ENCODE data around the gene TERT.
"Not testable (repeated sequence)": the region's sequence is repeated elsewhere in the genome, so short reads cannot be mapped to it uniquely, and the experiment has no call there.

The TERT gene

DNA sequence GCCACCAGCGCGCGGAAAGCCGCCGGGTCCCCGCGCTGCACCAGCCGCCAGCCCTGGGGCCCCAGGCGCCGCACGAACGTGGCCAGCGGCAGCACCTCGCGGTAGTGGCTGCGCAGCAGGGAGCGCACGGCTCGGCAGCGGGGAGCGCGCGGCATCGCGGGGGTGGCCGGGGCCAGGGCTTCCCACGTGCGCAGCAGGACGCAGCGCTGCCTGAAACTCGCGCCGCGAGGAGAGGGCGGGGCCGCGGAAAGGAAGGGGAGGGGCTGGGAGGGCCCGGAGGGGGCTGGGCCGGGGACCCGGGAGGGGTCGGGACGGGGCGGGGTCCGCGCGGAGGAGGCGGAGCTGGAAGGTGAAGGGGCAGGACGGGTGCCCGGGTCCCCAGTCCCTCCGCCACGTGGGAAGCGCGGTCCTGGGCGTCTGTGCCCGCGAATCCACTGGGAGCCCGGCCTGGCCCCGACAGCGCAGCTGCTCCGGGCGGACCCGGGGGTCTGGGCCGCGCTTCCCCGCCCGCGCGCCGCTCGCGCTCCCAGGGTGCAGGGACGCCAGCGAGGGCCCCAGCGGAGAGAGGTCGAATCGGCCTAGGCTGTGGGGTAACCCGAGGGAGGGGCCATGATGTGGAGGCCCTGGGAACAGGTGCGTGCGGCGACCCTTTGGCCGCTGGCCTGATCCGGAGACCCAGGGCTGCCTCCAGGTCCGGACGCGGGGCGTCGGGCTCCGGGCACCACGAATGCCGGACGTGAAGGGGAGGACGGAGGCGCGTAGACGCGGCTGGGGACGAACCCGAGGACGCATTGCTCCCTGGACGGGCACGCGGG is at the start of gene TERT:
TERT (minus strand) TSS at position 234 of the 815 bp plus-strand sequence; CDS start at position 155, 79 bp downstream.
- peak; percentile 49 to 92 for DNase-seq (ENCODE audit: low spot score in 2 of 2)
- Histone ChIP-seq H3K4me3 (peak within 1 kb of the TSS; percentile 32), H3K9me3 (no peaks in the 10 kb centered on the region), H3K4me1 (peaks cover 5% of the 10 kb centered on the region), H3K27me3 (ENCODE audit: low read depth) (no peaks in the 10 kb centered on the region), H3K36me3 (replicated peaks) (peaks cover 5% of the 10 kb centered on the region; the same call in 1 of the 2 replicates)
- in situ Hi-C loops (cut with MboI; ENCODE audit: low sequenced_read_pairs) = no loop called here

DNA sequence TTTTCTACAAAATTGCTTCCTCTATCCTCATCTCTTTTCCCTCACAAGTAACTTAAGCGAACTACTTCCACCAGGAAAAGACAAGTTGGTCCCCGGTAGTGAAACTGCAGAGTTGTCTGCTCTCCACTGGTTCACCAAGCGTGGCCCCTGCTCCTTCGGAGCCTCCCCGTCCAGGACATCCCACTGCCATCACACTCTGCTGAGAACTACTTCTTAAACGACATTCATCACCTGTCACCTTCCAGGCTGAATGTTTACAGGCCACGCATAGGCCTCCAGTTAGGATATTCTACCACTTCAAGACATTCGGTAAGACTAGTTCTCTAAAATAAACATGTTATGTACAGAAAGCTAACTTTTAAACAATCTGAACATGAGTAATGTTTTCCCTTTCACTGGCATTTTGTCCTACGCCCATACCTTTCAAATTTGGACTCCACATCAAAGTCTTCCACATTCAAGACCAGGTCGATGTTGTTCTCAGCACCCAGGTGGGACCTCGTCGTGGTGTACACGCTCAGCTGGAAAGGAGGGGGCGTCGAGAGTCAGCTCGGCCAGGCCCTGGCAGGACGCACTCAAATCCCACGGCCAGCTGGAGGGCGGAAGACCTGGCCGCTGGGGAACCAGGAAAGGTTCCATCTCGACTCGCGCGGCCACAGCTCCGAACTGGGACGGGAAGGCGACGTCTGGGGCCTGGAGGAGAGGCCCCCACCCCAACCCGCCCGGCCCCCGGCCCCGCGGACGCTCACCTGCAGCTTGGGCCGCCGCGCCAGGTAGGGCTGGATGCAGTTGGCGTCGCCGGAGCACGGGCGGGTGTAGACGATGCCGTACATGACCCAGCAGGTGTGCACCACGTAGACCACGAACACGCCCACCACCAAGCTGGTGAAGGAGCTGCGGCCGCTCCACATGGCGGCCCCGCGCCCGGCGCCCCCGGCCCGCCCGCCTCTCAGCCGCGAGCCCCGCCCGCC is 49.3 kb upstream of the TERT start:
- Histone ChIP-seq H3K27me3 (ENCODE audit: low read depth) (no peaks in the 10 kb centered on the region), H3K36me3 (replicated peaks) (peaks cover 36% of the 10 kb centered on the region), H3K9me3 (no peaks in the 10 kb centered on the region), H3K4me1 (peaks cover 4% of the 10 kb centered on the region), H3K4me3 (peak overlapping the region; percentile 60)
- in situ Hi-C loops (cut with MboI; ENCODE audit: low sequenced_read_pairs) = no loop called here
- peak in 1 of 2 experiments; percentile 33 for DNase-seq (ENCODE audit: low spot score in 2 of 2)

DNA sequence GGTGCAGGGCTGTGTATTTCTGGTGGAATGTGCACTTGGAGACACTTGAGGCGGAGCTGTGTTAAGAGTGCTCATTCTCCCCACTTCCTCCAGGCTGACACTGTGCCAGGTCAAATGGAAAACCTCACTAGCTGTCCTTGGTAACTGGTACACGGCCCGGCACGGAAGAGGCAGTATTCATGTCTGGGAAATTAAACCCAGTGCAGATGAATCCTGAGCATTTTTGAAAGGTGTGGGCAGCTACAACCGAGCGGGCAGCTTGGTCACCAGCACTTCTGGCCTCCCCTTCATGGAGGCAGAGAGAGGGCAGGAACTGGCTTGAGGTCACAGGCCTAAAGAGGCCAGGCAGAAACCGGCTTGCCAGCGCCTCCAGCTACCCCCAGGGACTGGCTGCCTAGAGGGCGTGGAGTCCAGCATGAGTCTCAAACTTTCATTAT is 48.5 kb upstream of the TERT start:
- Histone ChIP-seq H3K9me3 (no peaks in the 10 kb centered on the region), H3K4me3 (peak overlapping the region; percentile 60; the same call in 1 of the 2 replicates), H3K36me3 (replicated peaks) (peaks cover 41% of the 10 kb centered on the region), H3K4me1 (peaks cover 4% of the 10 kb centered on the region), H3K27me3 (ENCODE audit: low read depth) (no peaks in the 10 kb centered on the region)
- in situ Hi-C loops (cut with MboI; ENCODE audit: low sequenced_read_pairs) = no loop called here
- no peak for DNase-seq (ENCODE audit: low spot score in 2 of 2)

DNA sequence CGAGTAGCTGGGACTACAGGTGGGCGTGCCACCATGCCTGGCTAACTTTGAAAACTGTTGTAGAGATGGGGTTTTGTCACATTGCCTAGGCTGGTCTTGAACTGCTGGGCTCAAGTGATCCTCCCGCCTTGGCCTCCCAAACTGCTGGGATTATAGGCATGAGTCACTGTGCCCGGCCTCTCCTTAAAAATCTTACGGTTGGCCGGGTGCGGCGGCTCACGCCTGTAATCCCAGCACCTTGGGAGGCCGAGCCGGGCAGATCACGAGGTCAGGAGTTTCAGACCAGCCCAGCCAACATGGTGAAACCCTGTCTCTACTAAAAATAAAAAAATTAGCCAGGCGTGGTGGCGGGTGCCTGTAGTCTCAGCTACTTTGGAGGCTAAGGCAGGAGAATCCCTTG is 47.8 kb upstream of the TERT start:
- H3K27me3 ChIP-seq (ENCODE audit: low read depth); DNase-seq (ENCODE audit: low spot score in 2 of 2); in situ Hi-C loops (cut with MboI; ENCODE audit: low sequenced_read_pairs); H3K9me3 ChIP-seq; H3K4me1 ChIP-seq; H3K4me3 ChIP-seq: not testable (repeated sequence)
- H3K36me3 ChIP-seq (replicated peaks) = peaks cover 47% of the 10 kb centered on the region

DNA sequence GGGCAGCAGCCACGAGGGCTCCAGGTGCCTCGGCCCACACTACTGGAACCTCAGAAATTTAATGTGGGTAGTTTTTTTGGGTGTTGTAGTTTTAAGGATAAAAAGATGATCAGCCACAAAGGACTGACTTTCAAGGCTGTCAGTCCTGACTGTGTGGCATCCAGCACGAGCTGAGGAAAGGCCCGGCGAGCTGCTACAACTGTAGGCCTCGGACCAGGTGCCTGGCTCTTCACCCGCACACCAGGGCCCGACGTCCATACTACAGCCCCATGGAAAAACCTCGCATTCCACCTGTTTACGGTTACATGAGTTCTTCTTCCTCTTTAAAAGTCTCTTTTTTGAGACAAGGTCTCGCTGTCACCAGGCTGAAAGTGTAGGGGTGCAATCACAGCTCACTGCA is 47.4 kb upstream of the TERT start:
- H3K27me3 ChIP-seq (ENCODE audit: low read depth) = no peaks in the 10 kb centered on the region
- peaks cover 4% of the 10 kb centered on the region for H3K4me1 ChIP-seq
- no peaks in the 10 kb centered on the region for H3K9me3 ChIP-seq
- no peak for DNase-seq (ENCODE audit: low spot score in 2 of 2)
- H3K4me3 ChIP-seq = no peak overlapping the region
- peaks cover 51% of the 10 kb centered on the region for H3K36me3 ChIP-seq (replicated peaks)
- in situ Hi-C loops (cut with MboI; ENCODE audit: low sequenced_read_pairs) = no loop called here

DNA sequence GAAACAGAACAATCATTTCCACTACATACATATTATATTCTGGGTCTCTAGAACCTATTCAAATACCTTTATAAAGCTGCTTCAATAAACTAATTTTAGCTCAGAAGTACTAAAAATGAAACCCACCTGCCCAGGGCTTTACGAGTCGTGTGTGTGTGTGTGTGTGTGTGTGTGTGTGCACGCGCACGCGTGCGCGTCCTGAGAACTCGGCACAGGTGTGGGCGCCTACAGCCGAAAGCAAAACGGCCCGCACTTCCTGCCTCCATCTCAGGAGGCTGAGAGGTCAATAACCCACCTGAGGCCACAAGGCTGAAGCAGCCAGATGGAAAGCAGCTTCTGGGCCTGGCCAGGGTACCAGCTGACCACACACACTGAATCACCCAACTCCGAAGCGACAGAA is 47.0 kb upstream of the TERT start:
- Histone ChIP-seq H3K36me3 (replicated peaks) (peaks cover 55% of the 10 kb centered on the region), H3K9me3 (no peaks in the 10 kb centered on the region), H3K27me3 (ENCODE audit: low read depth) (no peaks in the 10 kb centered on the region), H3K4me3 (no peak overlapping the region), H3K4me1 (peaks cover 4% of the 10 kb centered on the region)
- in situ Hi-C loops (cut with MboI; ENCODE audit: low sequenced_read_pairs) = no loop called here
- no peak for DNase-seq (ENCODE audit: low spot score in 2 of 2)

DNA sequence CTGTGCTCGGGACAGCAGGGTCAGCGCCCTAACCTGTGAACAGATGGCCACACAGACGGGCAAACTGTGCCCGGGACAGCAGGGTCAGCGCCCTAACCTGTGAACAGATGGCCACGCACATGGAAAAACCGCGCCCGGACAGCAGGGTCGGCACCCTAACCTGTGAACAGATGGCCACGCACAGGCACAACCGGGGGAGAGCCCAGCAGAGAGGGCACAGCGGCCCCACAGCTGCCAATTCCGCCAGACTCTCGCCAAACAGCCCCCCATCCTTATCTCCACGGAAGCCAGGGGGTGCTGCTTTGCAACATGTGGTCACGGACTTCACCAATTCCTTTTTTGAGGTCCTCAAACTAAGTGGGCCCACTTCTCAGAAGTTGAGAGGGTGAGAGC is 44.9 kb upstream of the TERT start:
- DNase-seq (ENCODE audit: low spot score in 2 of 2); H3K9me3 ChIP-seq; in situ Hi-C loops (cut with MboI; ENCODE audit: low sequenced_read_pairs); H3K27me3 ChIP-seq (ENCODE audit: low read depth); H3K4me1 ChIP-seq; H3K4me3 ChIP-seq: not testable (repeated sequence)
- H3K36me3 ChIP-seq (replicated peaks) = peaks cover 76% of the 10 kb centered on the region

DNA sequence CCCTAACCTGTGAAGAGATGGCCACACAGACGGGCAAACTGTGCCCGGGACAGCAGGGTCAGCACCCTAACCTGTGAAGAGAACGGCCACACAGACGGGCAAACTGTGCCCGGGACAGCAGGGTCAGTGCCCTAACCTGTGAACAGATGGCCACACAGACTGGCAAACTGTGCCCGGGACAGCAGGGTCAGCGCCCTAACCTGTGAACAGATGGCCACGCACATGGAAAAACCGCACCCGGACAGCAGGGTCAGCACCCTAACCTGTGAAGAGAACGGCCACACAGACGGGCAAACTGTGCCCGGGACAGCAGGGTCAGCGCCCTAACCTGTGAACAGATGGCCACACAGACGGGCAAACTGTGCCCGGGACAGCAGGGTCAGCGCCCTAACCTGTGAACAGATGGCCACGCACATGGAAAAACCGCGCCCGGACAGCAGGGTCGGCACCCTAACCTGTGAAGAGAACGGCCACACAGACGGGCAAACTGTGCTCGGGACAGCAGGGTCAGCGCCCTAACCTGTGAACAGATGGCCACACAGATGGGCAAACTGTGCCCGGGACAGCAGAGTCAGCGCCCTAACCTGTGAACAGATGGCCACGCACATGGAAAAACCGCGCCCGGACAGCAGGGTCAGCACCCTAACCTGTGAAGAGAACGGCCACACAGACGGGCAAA is 44.4 kb upstream of the TERT start:
- H3K9me3 ChIP-seq; H3K4me3 ChIP-seq; H3K27me3 ChIP-seq (ENCODE audit: low read depth); DNase-seq (ENCODE audit: low spot score in 2 of 2); in situ Hi-C loops (cut with MboI; ENCODE audit: low sequenced_read_pairs); H3K4me1 ChIP-seq: not testable (repeated sequence)
- peaks cover 81% of the 10 kb centered on the region for H3K36me3 ChIP-seq (replicated peaks)

DNA sequence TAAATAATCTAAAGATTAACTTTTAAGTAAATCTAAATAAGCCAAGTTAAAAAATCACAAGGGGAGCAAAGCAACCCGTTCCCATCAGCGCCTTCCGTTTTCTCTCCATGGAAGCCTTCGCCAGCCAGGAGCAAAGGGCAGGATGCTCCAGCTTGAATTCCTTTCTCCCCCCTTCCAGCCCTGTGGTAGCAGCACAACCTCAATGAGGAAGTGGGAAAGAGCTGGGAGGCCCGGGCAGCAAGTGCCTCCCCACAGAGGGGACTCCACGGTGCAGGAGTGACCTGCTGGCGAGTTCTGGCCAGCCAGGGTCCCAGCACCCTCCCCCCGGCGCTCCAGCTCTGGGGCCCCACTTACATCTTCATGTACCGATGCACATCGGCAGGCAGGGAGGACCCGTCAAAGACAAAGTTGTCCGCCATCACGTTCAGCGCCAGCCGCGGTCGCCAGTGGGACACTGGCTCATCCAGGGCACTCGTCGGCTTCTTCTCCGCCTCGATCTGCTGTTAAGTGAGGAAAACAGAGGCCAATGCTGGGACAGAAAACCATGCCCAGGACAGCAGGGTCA is 43.7 kb upstream of the TERT start:
- in situ Hi-C loops (cut with MboI; ENCODE audit: low sequenced_read_pairs) = no loop called here
- Histone ChIP-seq H3K27me3 (ENCODE audit: low read depth) (no peaks in the 10 kb centered on the region), H3K4me1 (no peaks in the 10 kb centered on the region; the same call in 1 of the 2 replicates), H3K9me3 (no peaks in the 10 kb centered on the region), H3K4me3 (no peak overlapping the region), H3K36me3 (replicated peaks) (peaks cover 87% of the 10 kb centered on the region)
- DNase-seq (ENCODE audit: low spot score in 2 of 2) = no peak

DNA sequence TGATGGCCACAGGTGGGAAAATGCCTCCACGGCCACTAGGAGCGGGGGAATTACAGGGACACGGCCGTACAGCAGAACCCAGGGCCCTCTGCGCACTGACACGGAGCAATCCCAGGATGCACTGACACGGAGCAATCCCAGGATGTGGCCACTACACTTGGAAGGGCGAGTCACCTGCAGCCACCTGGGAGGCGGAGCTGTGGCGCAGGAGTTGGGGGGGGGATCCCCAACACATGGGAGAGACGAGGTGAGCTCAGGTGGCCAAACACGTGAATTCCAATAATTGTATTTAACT is 43.3 kb upstream of the TERT start:
- no peaks in the 10 kb centered on the region for H3K4me1 ChIP-seq
- peaks cover 84% of the 10 kb centered on the region for H3K36me3 ChIP-seq (replicated peaks)
- in situ Hi-C loops (cut with MboI; ENCODE audit: low sequenced_read_pairs) = no loop called here
- H3K27me3 ChIP-seq (ENCODE audit: low read depth) = no peaks in the 10 kb centered on the region
- no peak for DNase-seq (ENCODE audit: low spot score in 2 of 2)
- H3K9me3 ChIP-seq = no peaks in the 10 kb centered on the region
- no peak overlapping the region for H3K4me3 ChIP-seq

DNA sequence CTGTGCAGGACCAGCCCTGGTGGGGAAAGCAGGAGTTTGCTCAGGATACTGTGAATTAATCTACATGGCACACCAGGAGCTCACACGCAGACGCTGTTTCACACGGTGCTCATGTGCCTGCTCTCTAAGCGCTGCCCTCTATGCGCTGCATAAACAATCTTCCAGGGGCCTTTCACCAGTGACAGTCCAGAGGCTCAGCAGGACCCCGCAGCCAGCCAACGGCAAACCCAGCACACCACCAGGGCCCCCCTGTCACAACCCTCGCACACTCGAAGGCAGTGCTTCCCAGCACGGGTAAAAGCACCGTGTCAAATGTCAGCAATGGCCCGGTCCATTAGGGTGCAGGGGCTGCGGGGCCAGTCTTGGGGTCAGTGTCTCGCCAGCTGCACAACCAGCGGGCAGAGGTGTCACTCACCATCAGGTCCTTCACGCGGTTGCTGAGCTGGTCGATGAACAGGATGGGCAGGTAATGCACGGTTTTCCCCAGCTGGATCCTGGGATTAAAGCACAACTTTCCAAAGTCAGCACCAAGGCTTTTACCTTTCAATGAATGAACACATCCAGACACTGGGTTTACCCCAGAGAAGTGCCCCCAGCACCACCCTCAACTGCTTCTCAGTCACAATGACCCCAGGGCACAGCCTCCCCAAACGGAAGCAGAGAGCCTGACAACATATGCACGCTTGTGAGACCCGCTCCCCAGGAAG is 42.8 kb upstream of the TERT start:
- in situ Hi-C loops (cut with MboI; ENCODE audit: low sequenced_read_pairs) = no loop called here
- no peaks in the 10 kb centered on the region for H3K4me1 ChIP-seq
- no peak overlapping the region for H3K4me3 ChIP-seq
- H3K9me3 ChIP-seq = no peaks in the 10 kb centered on the region
- peaks cover 79% of the 10 kb centered on the region for H3K36me3 ChIP-seq (replicated peaks)
- DNase-seq (ENCODE audit: low spot score in 2 of 2) = no peak
- H3K27me3 ChIP-seq (ENCODE audit: low read depth) = no peaks in the 10 kb centered on the region

DNA sequence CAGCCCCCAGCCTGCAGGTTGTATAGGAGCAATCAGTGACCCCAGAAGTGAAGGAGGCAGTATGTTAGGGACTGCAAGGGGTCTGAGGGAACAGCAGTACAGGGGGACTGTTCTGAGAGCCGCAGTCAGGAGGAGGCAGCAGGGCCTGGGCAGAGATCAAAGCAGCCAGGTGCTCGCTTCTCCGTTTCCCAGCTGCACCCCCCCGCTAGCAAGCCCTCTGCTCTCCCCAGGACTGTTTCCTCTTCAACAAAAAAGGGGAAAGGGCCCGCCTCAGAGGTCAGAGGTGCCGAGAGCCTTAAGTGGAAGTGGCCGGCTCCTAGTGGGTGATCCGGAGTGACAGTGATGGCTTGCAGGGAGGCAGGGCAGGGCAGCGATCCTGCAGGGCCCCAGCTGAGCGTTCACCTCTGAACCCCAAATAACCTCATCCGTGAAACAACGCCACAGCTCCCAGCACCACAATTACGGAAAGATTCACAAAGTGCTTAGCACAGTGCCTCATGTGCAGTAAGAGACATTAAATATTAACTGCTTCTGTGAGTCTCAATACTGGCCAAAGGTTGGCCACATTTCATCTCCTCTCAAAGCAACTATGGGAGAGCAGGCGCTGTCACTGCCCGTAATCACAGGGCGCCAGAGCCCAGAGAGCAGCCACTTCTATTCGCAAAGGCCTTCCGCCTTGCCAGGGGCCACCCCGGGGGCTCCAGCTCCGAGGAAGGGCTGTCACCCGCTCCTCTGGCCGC is 42.1 kb upstream of the TERT start:
- H3K27me3 ChIP-seq (ENCODE audit: low read depth) = no peaks in the 10 kb centered on the region
- H3K4me1 ChIP-seq = no peaks in the 10 kb centered on the region
- H3K36me3 ChIP-seq (replicated peaks) = peaks cover 79% of the 10 kb centered on the region
- H3K9me3 ChIP-seq = no peaks in the 10 kb centered on the region
- H3K4me3 ChIP-seq = no peak overlapping the region
- no peak for DNase-seq (ENCODE audit: low spot score in 2 of 2)
- in situ Hi-C loops (cut with MboI; ENCODE audit: low sequenced_read_pairs) = no loop called here
